HCT116 (cell line): ENCODE measurements around the gene CBX5. TPM values are rescaled to one million over a fixed set of nuclear protein-coding genes. Genes with fewer than 3 reads are reported as not detected.

Experiments
- ATAC-seq: fragments of 200-7000 bp; cut with Tn5 transposase; 2 replicates; pipeline ENCODE4 v1.9.1; 2020; ENCODE audit warnings: mild to moderate bottlenecking, moderate library complexity
- BruUV-seq: library from RNA; stranded (reverse); fragments of 400-500 nt; replicated peaks from 2 replicates; lab custom pipeline; 2021; lab: Mats Ljungman, UMichigan
- CTCF ChIA-PET: fragments of 300-600 bp; sonication (Branson Sonifier 250); formaldehyde crosslinking; loops from one replicate; lab custom pipeline; 2021; ENCODE audit warnings: antibody characterized with exemption; lab: Charles Lee
- POLR2A ChIA-PET: fragments of 300-600, 350-600 bp; sonication (Branson Sonifier 250); formaldehyde crosslinking; loops from one replicate; lab custom pipeline; 2021; ENCODE audit warnings: antibody characterized with exemption; lab: Charles Lee
- RAD21 ChIA-PET, 2 experiments: fragments of 300-600 bp; sonication (Branson Sonifier 250); formaldehyde crosslinking; loops; one replicate each; lab custom pipeline; 2023; ENCODE audit warnings: low total read pairs in 2 of 2; ENCODE audit not compliant: uncharacterized antibody in 2 of 2, unreplicated experiment in 2 of 2, low non-redundant PET in 1 of 2; lab: Charles Lee
- DNase-seq: peaks from one replicate; pipeline ENCODE4 v3.0.0-alpha.2; 2010; ENCODE audit warnings: low read depth, low spot score
- H2AFZ ChIP-seq: fragments of 200-600 bp; shearing (Covaris generic), sonication (generic); 2 replicates; pipeline ENCODE4 v1.6.1; 2017; ENCODE audit warnings: low read depth, mixed run types, mixed read lengths, antibody characterized with exemption, low read length; ENCODE audit not compliant: poor library complexity, severe bottlenecking
- H3K27ac ChIP-seq: 2 replicates; pipeline ENCODE4 v1.5.1; 2012; ENCODE audit warnings: low read depth, low read length
- H3K27me3 ChIP-seq: fragments of 200-600 bp; sonication (generic); 2 replicates; pipeline ENCODE4 v1.6.1; 2016; ENCODE audit warnings: mixed run types, low read length, mixed read lengths; ENCODE audit not compliant: insufficient read depth
- H3K36me3 ChIP-seq, 2 experiments: fragments of 200-500 bp in 1 of 2; fragments of 200-600 bp in 1 of 2; sonication (Bioruptor generic) in 1 of 2; sonication (generic) in 1 of 2; 2 replicates each; pipeline versions ENCODE4 v1.5.1 to v1.6.1; 2014 to 2016; ENCODE audit warnings: low read length in 2 of 2, inconsistent platforms in 1 of 2, mixed read lengths in 1 of 2, mixed run types in 1 of 2; ENCODE audit not compliant: insufficient read depth in 2 of 2, control insufficient read depth in 1 of 2
- H3K4me1 ChIP-seq, 2 experiments: fragments of 200-600 bp in 1 of 2; sonication (generic) in 1 of 2; 2 replicates each; pipeline versions ENCODE4 v1.5.1 to v1.6.1; 2012 to 2017; ENCODE audit warnings: low read length in 2 of 2, inconsistent platforms in 1 of 2, mild to moderate bottlenecking in 1 of 2, mixed read lengths in 1 of 2, mixed run types in 1 of 2, moderate library complexity in 1 of 2; ENCODE audit not compliant: insufficient read depth in 2 of 2, control insufficient read depth in 1 of 2
- H3K4me2 ChIP-seq: fragments of 200-600 bp; sonication (generic); 2 replicates; pipeline ENCODE4 v1.6.1; 2017; ENCODE audit warnings: mixed run types, low read length, mixed read lengths
- H3K4me3 ChIP-seq, 2 experiments: fragments of 200-600 bp in 1 of 2; sonication (generic) in 1 of 2; replicated peaks in 1 of 2; 2 replicates each; pipeline ENCODE4 v1.5.1; 2011 to 2016; ENCODE audit warnings: low read length in 2 of 2, control low read depth in 1 of 2, low read depth in 1 of 2, mild to moderate bottlenecking in 1 of 2, mixed read lengths in 1 of 2, mixed run types in 1 of 2
- H3K79me2 ChIP-seq: fragments of 200-600 bp; sonication (generic); 2 replicates; pipeline ENCODE4 v1.6.1; 2017; ENCODE audit warnings: mild to moderate bottlenecking, mixed run types, low read length, moderate library complexity, mixed read lengths; ENCODE audit not compliant: insufficient read depth
- H3K9ac ChIP-seq: fragments of 200-600 bp; sonication (generic); 2 replicates; pipeline ENCODE4 v1.6.1; 2016; ENCODE audit warnings: low read length, mixed read lengths
- H3K9me2 ChIP-seq: fragments of 200-600 bp; sonication (generic), shearing (Covaris generic); 2 replicates; pipeline ENCODE4 v1.6.1; 2017; ENCODE audit warnings: mixed run types, mild to moderate bottlenecking, moderate library complexity; ENCODE audit not compliant: insufficient read depth
- H3K9me3 ChIP-seq, 2 experiments: fragments of 200-500 bp in 1 of 2; fragments of 200-600 bp in 1 of 2; sonication (Bioruptor generic) in 1 of 2; sonication (generic) in 1 of 2; 2 replicates each; pipeline ENCODE4 v1.6.1; 2014 to 2017; ENCODE audit warnings: low read length in 2 of 2, mixed read lengths in 2 of 2, inconsistent platforms in 1 of 2, low read depth in 1 of 2, mild to moderate bottlenecking in 1 of 2, mixed run types in 1 of 2, moderate library complexity in 1 of 2; ENCODE audit not compliant: control insufficient read depth in 1 of 2, insufficient read depth in 1 of 2
- H4K20me1 ChIP-seq: fragments of 200-600 bp; sonication (generic), shearing (Covaris generic); 2 replicates; pipeline ENCODE4 v1.6.1; 2017; ENCODE audit warnings: mixed run types, mild to moderate bottlenecking, moderate library complexity; ENCODE audit not compliant: insufficient read depth
- CBX3 ChIP-seq: IDR thresholded peaks from 2 replicates; pipeline ENCODE4 v1.6.1; 2012; ENCODE audit warnings: low read depth
- CTCF ChIP-seq, 3 experiments: fragments of 200-600 bp in 1 of 3; sonication (generic) in 1 of 3; IDR thresholded peaks in 2 of 3; conservative IDR thresholded peaks in 1 of 3; 2 replicates each; pipeline ENCODE4 v1.5.1; 2012 to 2017; ENCODE audit warnings: low read depth in 2 of 3, low read length in 2 of 3, antibody characterized with exemption in 1 of 3, borderline replicate concordance in 1 of 3, control low read depth in 1 of 3, mild to moderate bottlenecking in 1 of 3, mixed read lengths in 1 of 3, mixed run types in 1 of 3, moderate library complexity in 1 of 3; ENCODE audit not compliant: insufficient read depth in 1 of 3
- ELF1 ChIP-seq: IDR thresholded peaks from 2 replicates; pipeline ENCODE4 v1.6.1; 2012; ENCODE audit warnings: low read depth, borderline replicate concordance
- JUND ChIP-seq: IDR thresholded peaks from 2 replicates; pipeline ENCODE4 v1.6.1; 2012
- POLR2A ChIP-seq: IDR thresholded peaks from 2 replicates; pipeline ENCODE4 v1.7.0; 2011; ENCODE audit warnings: borderline replicate concordance; ENCODE audit not compliant: insufficient read depth, insufficient read length; ENCODE audit errors: extremely low read depth
- POLR2AphosphoS5 ChIP-seq: IDR thresholded peaks from 2 replicates; pipeline ENCODE4 v1.6.1; 2011; ENCODE audit warnings: mild to moderate bottlenecking, low read depth, low read length, moderate library complexity
- RAD21 ChIP-seq: IDR thresholded peaks from 2 replicates; pipeline ENCODE4 v1.6.1; 2012; ENCODE audit warnings: low read depth, mild to moderate bottlenecking
- SRF ChIP-seq: IDR thresholded peaks from 2 replicates; pipeline ENCODE4 v1.6.1; 2012; ENCODE audit warnings: low read depth
- TCF7L2 ChIP-seq: IDR thresholded peaks from 2 replicates; pipeline ENCODE4 v1.7.0; 2011; ENCODE audit warnings: borderline replicate concordance, inconsistent platforms; ENCODE audit not compliant: insufficient read depth, insufficient read length; ENCODE audit errors: extremely low read depth
- ZBTB33 ChIP-seq: IDR thresholded peaks from 2 replicates; pipeline ENCODE4 v1.6.1; 2011; ENCODE audit warnings: mild to moderate bottlenecking, low read length, moderate library complexity; ENCODE audit not compliant: insufficient replicate concordance; ENCODE audit errors: extremely low read depth
- ZFX ChIP-seq: fragments of 450-650 bp; IDR thresholded peaks from 2 replicates; pipeline ENCODE4 v1.6.1; 2017
- intact Hi-C: fragments of 100-400 bp; cut with micrococcal nuclease; formaldehyde crosslinking; loops from 2 replicates; pipeline ENCODE4 v1.10.0; 2022
- total RNA-seq: library from RNA; stranded (reverse); gene quantifications from one replicate; pipeline ENCODE4 v1.2.1, GENCODE V29; 2021; ENCODE audit not compliant: unreplicated experiment

Gene CBX5
- total RNA-seq, 1 experiment from 2014 or later, result 72.3 TPM

- no peaks in the 10 kb centered on the region for H3K79me2 ChIP-seq
- ChIA-PET RAD21 (no interaction called here), POLR2A (interaction anchor here (0.9 to 2.2 kb wide), 4 partner anchors 11 to 112 kb away, joined by 3 to 10 read pairs (median 5); partner anchors contain the start of genes CBX5, COPZ1, HNRNPA1 and SMUG1)
- DNase-seq (no peak), ATAC-seq (peak; percentile 90)
- H3K9ac ChIP-seq, result peak within 1 kb of the TSS; percentile 56
- H4K20me1 ChIP-seq, result no peaks in the 10 kb centered on the region
- peak within 1 kb of the TSS; percentile 39; the same call in 1 of the 2 replicates for H3K27ac ChIP-seq
- H3K9me3 ChIP-seq, result no peaks in the 10 kb centered on the region
- BruUV-seq, result no TSS peak
- no peaks in the 10 kb centered on the region for H3K36me3 ChIP-seq
- no peaks in the 10 kb centered on the region for H3K9me2 ChIP-seq
- peak within 1 kb of the TSS; percentile 31 to 55 for H3K4me3 ChIP-seq
- H3K4me1 ChIP-seq, result peaks cover 31 to 33% of the 10 kb centered on the region in 2 experiments
- H3K4me2 ChIP-seq, result peak within 1 kb of the TSS; percentile 87
- H3K27me3 ChIP-seq, result peaks cover 12% of the 10 kb centered on the region; the same call in 1 of the 2 replicates
- intact Hi-C loops, result no loop called here
- TF ChIP-seq SRF, result no peak
- no peak for TF ChIP-seq ZFX
- TF ChIP-seq POLR2AphosphoS5, result peak; percentile 52; the same call in 1 of the 2 replicates
- no peak for TF ChIP-seq ELF1
- TF ChIP-seq, all 23 proteins: peak for 1
- CTCF ChIA-PET, result interaction anchor here (0.7 to 3.2 kb wide), 5 partner anchors 9 to 99 kb away, joined by 3 to 20 read pairs (median 4); partner anchors contain the start of gene COPZ1
- peak within 1 kb of the TSS; percentile 94 for H2AFZ ChIP-seq
Measured at GRCh38 chr12:54300732-54301427, 21.0 kb upstream of the CBX5 start, which contains the start of gene NFE2. Gene NFE2 (minus strand): TSS chr12:54301015. CDS start chr12:54295248, 5,767 bp downstream.

GRCh38 chr12:54300225-54300731 is 20.4 kb upstream of the CBX5 start:
- ChIA-PET POLR2A (interaction anchor here (0.9 to 2.2 kb wide), 3 partner anchors 11 to 25 kb away, joined by 3 to 10 read pairs (median 4); partner anchors contain the start of genes CBX5, COPZ1 and HNRNPA1), RAD21 (no interaction called here), CTCF (interaction anchor here (0.7 to 3.2 kb wide), 4 partner anchors 8 to 99 kb away, joined by 3 to 20 read pairs (median 4); partner anchors contain the start of gene COPZ1)
- Histone ChIP-seq H3K4me2 (peak overlapping the region; percentile 87), H4K20me1 (no peaks in the 10 kb centered on the region), H3K4me1 (peaks cover 31 to 33% of the 10 kb centered on the region in 2 experiments), H3K27ac (no peak overlapping the region; the same call in 1 of the 2 replicates), H3K27me3 (peaks cover 12% of the 10 kb centered on the region; the same call in 1 of the 2 replicates), H3K9me2 (no peaks in the 10 kb centered on the region), H3K9me3 (no peaks in the 10 kb centered on the region), H3K4me3 (peak overlapping the region; percentile 31 to 55), H3K9ac (peak overlapping the region; percentile 56), H2AFZ (peak overlapping the region; percentile 94), H3K79me2 (no peaks in the 10 kb centered on the region), H3K36me3 (no peaks in the 10 kb centered on the region)
- TSS peak; percentile 54 for BruUV-seq
- no peak for TF ChIP-seq CBX3
- TF ChIP-seq TCF7L2, result no peak
- no peak for TF ChIP-seq ZBTB33
- TF ChIP-seq CTCF (IDR thresholded peaks at IDR 0.05 in 2 of 3, conservative IDR thresholded peaks at IDR 0.05 in 1 of 3; ENCODE audit: borderline replicate concordance in 1 of 3, insufficient read depth in 1 of 3, low read depth in 2 of 3, low read length in 2 of 3), result no peak
- TF ChIP-seq POLR2A, result no peak
- TF ChIP-seq ELF1, result no peak
- TF ChIP-seq ZFX, result no peak
- TF ChIP-seq JUND, result no peak
- TF ChIP-seq RAD21, result no peak
- no peak for DNase-seq
- intact Hi-C loops, result no loop called here
- peak; percentile 3; the same call in 1 of the 2 replicates for ATAC-seq
